K562 (cell line): ENCODE measurements around the gene TBXA2R. TPM values are rescaled to one million over a fixed set of nuclear protein-coding genes. Genes with fewer than 3 reads are reported as not detected.

Experiments used
- ATAC-seq: fragments of 200-7000 bp; cut with Tn5 transposase; 3 replicates; pipeline ENCODE4 v1.9.1; 2020; ENCODE audit warnings: moderate library complexity
- BruUV-seq: library from RNA; stranded (reverse); fragments of 400-500 nt; replicated peaks from 2 replicates; lab custom pipeline; 2021; lab: Mats Ljungman, UMichigan
- CTCF ChIA-PET: fragments of 300-600 bp; formaldehyde crosslinking; extraction: SDS; loops from one replicate; lab custom pipeline; 2021; ENCODE audit warnings: low intra/inter-chr PET ratio; lab: Yijun Ruan, JAX
- POLR2A ChIA-PET: fragments of 300-600, 350-650 bp; sonication (Branson Sonifier 250); formaldehyde crosslinking; extraction: SDS; loops from one replicate; lab custom pipeline; 2021; ENCODE audit warnings: antibody characterized with exemption, inconsistent platforms; lab: Yijun Ruan, JAX
- DNase-seq, 4 experiments: peaks; one replicate each; pipeline versions ENCODE4 v3.0.0 to v3.0.0-alpha.2; 2011 to 2018; ENCODE audit warnings: low spot score in 3 of 4, mixed read lengths in 3 of 4; ENCODE audit errors: extremely low read depth in 1 of 4
- FAIRE-seq: peaks from 2 replicates; lab custom pipeline; 2011; peaks lifted over from hg19 to GRCh38; lab: Jason Lieb, UNC
- H2AFZ ChIP-seq: 2 replicates; pipeline ENCODE4 v1.6.0; 2011; ENCODE audit warnings: low read depth, low read length, control low read depth, inconsistent platforms
- H3K27ac ChIP-seq: fragments of 200-600 bp; 3 replicates; pipeline ENCODE4 v1.8.0; 2011; ENCODE audit warnings: low read depth, mild to moderate bottlenecking, control low read depth, inconsistent platforms, low read length, moderate library complexity, mixed read lengths; ENCODE audit errors: extremely low read depth
- H3K27me3 ChIP-seq, 2 experiments: fragments of 300-600 bp in 1 of 2; 2 replicates in 1 of 2; 3 replicates in 1 of 2; pipeline versions ENCODE4 v1.6.0 to v1.8.0; 2011; ENCODE audit warnings: inconsistent platforms in 2 of 2, low read length in 2 of 2, mild to moderate bottlenecking in 1 of 2, mixed read lengths in 1 of 2, moderate library complexity in 1 of 2; ENCODE audit not compliant: control insufficient read depth in 2 of 2, insufficient read depth in 2 of 2
- H3K36me3 ChIP-seq: fragments of 300-600 bp; 3 replicates; pipeline ENCODE4 v1.8.0; 2011; ENCODE audit warnings: mild to moderate bottlenecking, low read length, inconsistent platforms; ENCODE audit not compliant: control insufficient read depth, insufficient read depth
- H3K4me1 ChIP-seq, 2 experiments: fragments of 200-600 bp in 1 of 2; replicated peaks in 1 of 2; 2 replicates in 1 of 2; 3 replicates in 1 of 2; pipeline versions ENCODE4 v1.5.1 to v1.8.0; 2011; ENCODE audit warnings: inconsistent platforms in 2 of 2, low read length in 2 of 2, mild to moderate bottlenecking in 1 of 2, mixed read lengths in 1 of 2, moderate library complexity in 1 of 2; ENCODE audit not compliant: control insufficient read depth in 2 of 2, insufficient read depth in 2 of 2
- H3K4me2 ChIP-seq: 2 replicates; pipeline ENCODE4 v1.6.1; 2011; ENCODE audit warnings: low read length, control low read depth, inconsistent platforms, mixed read lengths; ENCODE audit not compliant: insufficient read depth
- H3K4me3 ChIP-seq: fragments of 200-600 bp; sonication (generic), shearing (Covaris generic); 2 replicates; pipeline ENCODE4 v1.5.1; 2016; ENCODE audit warnings: control low read depth, inconsistent platforms
- H3K79me2 ChIP-seq: fragments of 200-600 bp; 3 replicates; pipeline ENCODE4 v1.8.0; 2011; ENCODE audit warnings: low read length, inconsistent platforms; ENCODE audit not compliant: control insufficient read depth, insufficient read depth
- H3K9ac ChIP-seq, 2 experiments: 2 replicates each; pipeline versions ENCODE4 v1.6.0 to v1.6.1; 2011; ENCODE audit warnings: low read depth in 2 of 2, low read length in 2 of 2, control low read depth in 1 of 2, inconsistent platforms in 1 of 2, mild to moderate bottlenecking in 1 of 2, mixed read lengths in 1 of 2; ENCODE audit not compliant: insufficient read depth in 1 of 2
- H3K9me1 ChIP-seq: one replicate; pipeline ENCODE4 v1.6.0; 2011; ENCODE audit warnings: inconsistent platforms, mild to moderate bottlenecking, low read length, moderate library complexity; ENCODE audit not compliant: control insufficient read depth, insufficient read depth
- H3K9me3 ChIP-seq: replicated peaks from 2 replicates; pipeline ENCODE4 v1.5.1; 2011; ENCODE audit warnings: low read depth, low read length, inconsistent platforms; ENCODE audit not compliant: control insufficient read depth, insufficient read depth
- H4K20me1 ChIP-seq: replicated peaks from 2 replicates; pipeline ENCODE4 v1.6.1; 2011; ENCODE audit warnings: low read length, inconsistent platforms, mixed read lengths; ENCODE audit not compliant: control insufficient read depth, insufficient read depth
- CHD1 ChIP-seq: fragments of 200-600 bp; sonication (generic); IDR thresholded peaks from one replicate; pipeline ENCODE4 v1.6.1; 2012; ENCODE audit warnings: mild to moderate bottlenecking, moderate library complexity, low read length, inconsistent platforms
- CTCF ChIP-seq, 3 experiments: IDR thresholded peaks in 2 of 3; conservative IDR thresholded peaks in 1 of 3; 2 replicates each; pipeline ENCODE4 v1.5.1; 2011 to 2012; ENCODE audit warnings: low read length in 3 of 3, mild to moderate bottlenecking in 3 of 3, control low read depth in 2 of 3, improper control_type of control experiment in 1 of 3, inconsistent platforms in 1 of 3, low read depth in 1 of 3, mixed read lengths in 1 of 3, moderate library complexity in 1 of 3; ENCODE audit not compliant: insufficient read depth in 2 of 3
- GTF2F1 ChIP-seq: IDR thresholded peaks from 2 replicates; pipeline ENCODE4 v1.6.1; 2011; ENCODE audit warnings: low read depth, low read length, improper control_type of control experiment
- HCFC1 ChIP-seq: IDR thresholded peaks from 2 replicates; pipeline ENCODE4 v1.6.1; 2012; ENCODE audit warnings: low read depth, low read length, improper control_type of control experiment
- LEF1 ChIP-seq: fragments of 450-650 bp; IDR thresholded peaks from 2 replicates; pipeline ENCODE4 v1.6.1; 2016; ENCODE audit warnings: mild to moderate bottlenecking
- MED1 ChIP-seq: sonication (generic); formaldehyde crosslinking; IDR thresholded peaks from 2 replicates; pipeline ENCODE4 v1.8.1; 2023; ENCODE audit warnings: missing genetic modification reagents, borderline replicate concordance
- NRF1 ChIP-seq, 2 experiments: fragments of 450-650 bp; IDR thresholded peaks in 1 of 2; conservative IDR thresholded peaks in 1 of 2; 2 replicates each; pipeline ENCODE4 v1.6.1; 2014; ENCODE audit warnings: mild to moderate bottlenecking in 2 of 2
- PHF8 ChIP-seq: fragments of 200-600 bp; sonication (generic); IDR thresholded peaks from 2 replicates; pipeline ENCODE4 v1.6.1; 2012; ENCODE audit warnings: mixed run types, mild to moderate bottlenecking, inconsistent platforms, low read length, moderate library complexity, borderline replicate concordance
- SMARCE1 ChIP-seq: fragments of 450-650 bp; IDR thresholded peaks from 2 replicates; pipeline ENCODE4 v1.7.1; 2016; ENCODE audit warnings: mild to moderate bottlenecking
- STAT5B ChIP-seq: fragments of 250-450 bp; sonication (Bioruptor Pico); IDR thresholded peaks from 2 replicates; pipeline ENCODE4 v1.8.0; 2021; ENCODE audit warnings: mild to moderate bottlenecking, inconsistent platforms
- SUPT5H ChIP-seq: fragments of 450-650 bp; IDR thresholded peaks from 2 replicates; pipeline ENCODE4 v1.6.1; 2016
- TBP ChIP-seq: optimal IDR thresholded peaks from 2 replicates; pipeline ENCODE3; 2011; ENCODE audit warnings: low read depth, low read length, improper control_type of control experiment
- TFAP4 ChIP-seq: sonication (generic); formaldehyde crosslinking; IDR thresholded peaks from 2 replicates; pipeline ENCODE4 v1.8.0; 2022; ENCODE audit warnings: missing genetic modification reagents, mild to moderate bottlenecking, moderate library complexity, borderline replicate concordance
- ZBTB33 ChIP-seq: sonication (generic); formaldehyde crosslinking; IDR thresholded peaks from 2 replicates; pipeline ENCODE4 v1.8.1; 2023; ENCODE audit warnings: mild to moderate bottlenecking, missing genetic modification reagents
- ZNF133 ChIP-seq: fragments of 250-450 bp; sonication (Bioruptor Pico); IDR thresholded peaks from 2 replicates; pipeline ENCODE4 v1.4.0; 2020; ENCODE audit warnings: mild to moderate bottlenecking
- WGBS: fragments of 100-300 bp; shearing (Covaris generic); methylation state at CpG from one replicate; pipeline ENCODE4 v1.1.6; 2016; ENCODE audit warnings: low coverage, mixed read lengths; ENCODE audit not compliant: insufficient coverage; ENCODE audit errors: missing lambda C conversion rate; 5-methylcytosine and 5-hydroxymethylcytosine counted together
- in situ Hi-C: fragments of 300-500 bp; cut with MboI; formaldehyde crosslinking; loops from 4 replicates; pipeline ENCODE4 v1.15.0; 2018; ENCODE audit warnings: inconsistent platforms, mixed read lengths
- intact Hi-C: fragments of 100-400 bp; cut with micrococcal nuclease; formaldehyde crosslinking; loops from 2 replicates; pipeline ENCODE4 v1.14.2; 2022
- polyA plus RNA-seq, 8 experiments: library from polyadenylated mRNA; depleted of rRNA in 4 of 8; stranded (reverse) in 5 of 8; unstranded in 3 of 8; fragments of >200 nt; fragmentation: Nextera tagmentation in 2 of 8; fragmentation: Illumina TruSeq in 1 of 8; extraction: Ambion mirVana in 2 of 8; extraction: Trizol in 1 of 8; gene quantifications; 2 replicates each; pipeline versions ENCODE4 v1.2.1 to v1.2.3, GENCODE V29; 2011 to 2014; ENCODE audit warnings: inconsistent platforms in 1 of 8, missing spikeins in 1 of 8
- total RNA-seq, 7 experiments: library from RNA; depleted of rRNA in 6 of 7; stranded (reverse); fragments of >200 nt in 6 of 7; fragmentation: Illumina TruSeq in 2 of 7; extraction: Trizol in 2 of 7; gene quantifications; 2 replicates each; pipeline versions ENCODE4 v1.2.1 to v1.2.3, GENCODE V29; 2011 to 2021; ENCODE audit warnings: low replicate concordance in 1 of 7

The TBXA2R gene
- total and polyA plus RNA-seq, 9 of the 15 experiments (the other 6 are each of a cell fraction or from before 2014, with no cell fraction given): 1.5 to 24.0 (median 2.8) TPM

- TF ChIP-seq CTCF (IDR thresholded peaks at IDR 0.05 in 2 of 3, conservative IDR thresholded peaks at IDR 0.05 in 1 of 3; ENCODE audit: insufficient read depth in 2 of 3, low read depth in 1 of 3, low read length in 3 of 3): no peak
- peak; percentile 87 for TF ChIP-seq SUPT5H
- peak; percentile 89; the same call in 1 of the 2 replicates for TF ChIP-seq PHF8
These were observed 20.0 kb upstream of the TBXA2R start, which contains the start of gene CACTIN (continued) for GRCh38 chr19:3626473-3627350.

- Histone ChIP-seq H3K79me2 (peaks cover 28% of the 10 kb centered on the region), H3K4me2 (peak overlapping the region; percentile 93), H3K27me3 (no peaks in the 10 kb centered on the region), H3K9me3 (no peaks in the 10 kb centered on the region), H4K20me1 (peaks cover 11% of the 10 kb centered on the region; the same call in 1 of the 2 replicates), H3K9ac (peak overlapping the region; percentile 89 to 96), H3K36me3 (peaks cover 30% of the 10 kb centered on the region; the same call in 1 of the 3 replicates), H3K4me3 (peak overlapping the region; percentile 91), H3K9me1 (no peaks in the 10 kb centered on the region), H2AFZ (peak overlapping the region; percentile 88; the same call in 1 of the 2 replicates), H3K27ac (peak overlapping the region; percentile 96), H3K4me1 (peaks cover 0 to 41% of the 10 kb centered on the region in 2 experiments; a peak in 3 of 5 replicates)
- DNase-seq (peak in 3 of 4 experiments; percentile 38 to 48 (median 39)), ATAC-seq (peak; percentile 56), FAIRE-seq (no peak)
- ChIA-PET POLR2A (no interaction called here), CTCF (no interaction called here)
- whole genome bisulfite sequencing: 1% methylated on average over 20 of the region's 21 CpGs
- BruUV-seq: TSS peak; percentile 63
- intact Hi-C loops: no loop called here
- in situ Hi-C loops: no loop called here
- TF ChIP-seq STAT5B (CRISPR knock-in tag) (no peak), ZBTB33 (CRISPR knock-in tag) (no peak), CHD1 (peak; percentile 79), NRF1 (conservative IDR thresholded peaks at IDR 0.05 in 1 of 2, IDR thresholded peaks at IDR 0.05 in 1 of 2) (no peak), MED1 (CRISPR knock-in tag) (0 out of 2 replicates have a peak, but pooled peaks have one; percentile 52), TBP (no peak), SMARCE1 (0 out of 2 replicates have a peak, but pooled peaks have one; percentile 18), GTF2F1 (no peak), HCFC1 (no peak), ZNF133 (CRISPR knock-in tag) (no peak), TFAP4 (CRISPR knock-in tag) (peak; percentile 38; the same call in 1 of the 2 replicates), LEF1 (no peak)
These were observed 19.4 kb upstream of the TBXA2R start for GRCh38 chr19:3625996-3626472.
